IMR-90 (cell line): ENCODE measurements around the gene TNFRSF13B.

Experiments used
- MAFK ChIP-seq: IDR thresholded peaks from 2 replicates; pipeline ENCODE4 v1.6.1; 2012; ENCODE audit warnings: low read depth, low read length, improper control_type of control experiment
- POLR2A ChIP-seq: IDR thresholded peaks from 2 replicates; pipeline ENCODE4 v1.6.1; 2012; ENCODE audit warnings: mild to moderate bottlenecking, low read depth, low read length
- RCOR1 ChIP-seq: IDR thresholded peaks from 2 replicates; pipeline ENCODE4 v1.6.1; 2012; ENCODE audit warnings: mild to moderate bottlenecking, low read length, improper control_type of control experiment; ENCODE audit not compliant: insufficient replicate concordance
- RFX5 ChIP-seq: IDR thresholded peaks from 2 replicates; pipeline ENCODE4 v1.8.0; 2012; ENCODE audit warnings: low read depth, mild to moderate bottlenecking, low read length, moderate library complexity
- TF ChIP-seq, protein P1 (sequence below): conservative IDR thresholded peaks from 2 replicates; pipeline ENCODE4 v1.5.1; 2012; ENCODE audit warnings: mild to moderate bottlenecking, low read depth, low read length, improper control_type of control experiment

DNA sequence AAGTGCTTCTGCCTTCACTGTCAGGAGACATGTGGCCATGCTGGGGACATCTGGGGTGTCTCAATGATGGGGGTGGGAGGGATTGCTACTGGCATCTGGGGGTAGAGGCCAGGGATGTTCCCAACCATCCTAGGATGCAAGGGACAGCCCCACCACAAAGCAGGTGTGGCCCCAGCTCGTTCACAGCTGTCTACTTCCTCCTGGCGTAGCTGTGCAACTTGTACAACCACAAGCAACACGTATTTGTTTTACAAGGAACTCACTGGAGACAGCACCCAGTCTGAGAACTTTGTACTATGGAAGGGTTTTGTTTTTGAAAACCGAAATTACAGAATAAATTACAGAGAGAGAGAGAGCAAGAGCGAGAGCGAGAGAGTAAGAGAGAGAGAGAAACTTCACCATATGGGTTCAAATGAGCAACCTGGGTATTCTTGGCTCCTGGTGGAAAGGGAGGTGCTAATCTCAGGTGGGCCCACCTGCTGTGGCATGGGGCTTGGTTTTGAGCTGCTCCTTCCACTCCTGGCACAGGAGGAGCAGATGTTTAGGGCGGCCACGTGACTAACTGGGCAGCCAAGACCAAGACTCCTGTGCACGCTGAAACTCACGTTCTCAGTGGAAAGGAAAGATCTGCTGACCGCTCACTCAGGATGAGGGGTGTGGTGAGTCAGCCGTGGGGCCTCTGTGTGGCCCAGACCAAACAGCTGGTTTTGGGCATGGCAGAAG, 17.5 kb upstream of the TNFRSF13B start:
- TF ChIP-seq POLR2A: no peak
- TF ChIP-seq, protein P1, sequence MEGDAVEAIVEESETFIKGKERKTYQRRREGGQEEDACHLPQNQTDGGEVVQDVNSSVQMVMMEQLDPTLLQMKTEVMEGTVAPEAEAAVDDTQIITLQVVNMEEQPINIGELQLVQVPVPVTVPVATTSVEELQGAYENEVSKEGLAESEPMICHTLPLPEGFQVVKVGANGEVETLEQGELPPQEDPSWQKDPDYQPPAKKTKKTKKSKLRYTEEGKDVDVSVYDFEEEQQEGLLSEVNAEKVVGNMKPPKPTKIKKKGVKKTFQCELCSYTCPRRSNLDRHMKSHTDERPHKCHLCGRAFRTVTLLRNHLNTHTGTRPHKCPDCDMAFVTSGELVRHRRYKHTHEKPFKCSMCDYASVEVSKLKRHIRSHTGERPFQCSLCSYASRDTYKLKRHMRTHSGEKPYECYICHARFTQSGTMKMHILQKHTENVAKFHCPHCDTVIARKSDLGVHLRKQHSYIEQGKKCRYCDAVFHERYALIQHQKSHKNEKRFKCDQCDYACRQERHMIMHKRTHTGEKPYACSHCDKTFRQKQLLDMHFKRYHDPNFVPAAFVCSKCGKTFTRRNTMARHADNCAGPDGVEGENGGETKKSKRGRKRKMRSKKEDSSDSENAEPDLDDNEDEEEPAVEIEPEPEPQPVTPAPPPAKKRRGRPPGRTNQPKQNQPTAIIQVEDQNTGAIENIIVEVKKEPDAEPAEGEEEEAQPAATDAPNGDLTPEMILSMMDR: no peak
- no peak for TF ChIP-seq RFX5
- no peak for TF ChIP-seq RCOR1
- no peak for TF ChIP-seq MAFK
